Measurements from ENCODE around the gene NOP56.

NOP56 gene

GRCh38 chr20:2706688-2707352 lies 54.4 kb downstream of the NOP56 start:
- no peak for DNase-seq

- DNase-seq: no peak
Observed at GRCh38 chr20:2707353-2708072, 55.1 kb downstream of the NOP56 start.
